Measurements from ENCODE around the gene ARHGAP24. TPM values are rescaled to one million over a fixed set of nuclear protein-coding genes. Genes with fewer than 3 reads are reported as not detected.
A peak's percentile ranks its signal among the peaks of the same experiment; 100 is the strongest.

The ARHGAP24 gene
- polyA plus RNA-seq, 4 donors, result 109 to 126 (median 121) TPM

DNA sequence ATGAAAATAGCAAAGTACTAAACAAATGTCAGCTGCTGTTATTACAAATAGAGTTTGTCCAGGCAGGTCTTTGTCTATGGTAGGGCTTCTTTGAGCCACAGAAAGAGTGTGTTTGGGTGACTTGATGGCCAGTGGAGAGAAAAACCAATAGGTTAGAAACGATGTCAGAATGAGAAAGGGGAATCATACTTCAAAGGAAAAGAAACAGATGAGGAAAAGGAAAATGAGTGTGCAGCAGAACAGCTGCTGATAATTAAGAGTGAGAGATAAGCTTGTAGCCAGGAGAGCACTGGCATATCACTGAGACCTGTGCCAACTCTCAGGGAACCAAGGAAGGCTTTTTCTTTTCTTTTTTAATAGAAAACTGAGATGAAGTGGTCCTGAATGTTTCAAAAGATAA, 257.2 kb downstream of the ARHGAP24 start:
- no peak for DNase-seq (ENCODE audit: low read depth in 4 of 4, low spot score in 3 of 4)

GRCh38 chr4:85733798-85734197, 258.8 kb downstream of the ARHGAP24 start:
- DNase-seq (ENCODE audit: low read depth in 4 of 4, low spot score in 3 of 4), result no peak

GRCh38 chr4:85734424-85734831, 259.5 kb downstream of the ARHGAP24 start:
- no peak for DNase-seq (ENCODE audit: low read depth in 4 of 4, low spot score in 3 of 4)

DNA sequence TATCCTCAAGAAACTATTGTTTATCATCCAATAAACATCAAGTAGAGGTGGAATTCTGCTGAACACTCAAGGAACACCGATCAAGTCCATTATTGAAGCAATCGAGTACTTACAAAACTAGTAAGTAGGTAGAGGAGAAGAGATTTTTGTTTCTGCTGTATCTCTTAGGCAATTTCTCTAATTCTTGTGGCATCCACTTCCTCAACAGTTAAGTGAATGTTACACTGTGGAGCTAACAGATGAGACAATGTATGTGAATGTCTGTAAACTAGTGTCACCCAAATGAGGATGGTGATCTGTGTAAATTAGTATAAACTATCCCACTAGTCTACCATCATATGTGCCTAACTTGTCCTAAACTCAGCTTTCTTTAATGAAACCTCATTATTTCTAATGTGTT, 261.6 kb downstream of the ARHGAP24 start:
- no peak for DNase-seq (ENCODE audit: low read depth in 4 of 4, low spot score in 3 of 4)

GRCh38 chr4:85737254-85737653, 262.3 kb downstream of the ARHGAP24 start:
- no peak for DNase-seq (ENCODE audit: low read depth in 4 of 4, low spot score in 3 of 4)

- DNase-seq (ENCODE audit: low read depth in 4 of 4, low spot score in 3 of 4), result no peak
These were observed 263.8 kb downstream of the ARHGAP24 start for GRCh38 chr4:85738721-85739120.

- no peak for DNase-seq (ENCODE audit: low read depth in 4 of 4, low spot score in 3 of 4)
These were observed 265.5 kb downstream of the ARHGAP24 start for GRCh38 chr4:85740431-85740861.

- DNase-seq (ENCODE audit: low read depth in 4 of 4, low spot score in 3 of 4), result no peak
These were observed 266.4 kb downstream of the ARHGAP24 start for GRCh38 chr4:85741381-85741780.

DNA sequence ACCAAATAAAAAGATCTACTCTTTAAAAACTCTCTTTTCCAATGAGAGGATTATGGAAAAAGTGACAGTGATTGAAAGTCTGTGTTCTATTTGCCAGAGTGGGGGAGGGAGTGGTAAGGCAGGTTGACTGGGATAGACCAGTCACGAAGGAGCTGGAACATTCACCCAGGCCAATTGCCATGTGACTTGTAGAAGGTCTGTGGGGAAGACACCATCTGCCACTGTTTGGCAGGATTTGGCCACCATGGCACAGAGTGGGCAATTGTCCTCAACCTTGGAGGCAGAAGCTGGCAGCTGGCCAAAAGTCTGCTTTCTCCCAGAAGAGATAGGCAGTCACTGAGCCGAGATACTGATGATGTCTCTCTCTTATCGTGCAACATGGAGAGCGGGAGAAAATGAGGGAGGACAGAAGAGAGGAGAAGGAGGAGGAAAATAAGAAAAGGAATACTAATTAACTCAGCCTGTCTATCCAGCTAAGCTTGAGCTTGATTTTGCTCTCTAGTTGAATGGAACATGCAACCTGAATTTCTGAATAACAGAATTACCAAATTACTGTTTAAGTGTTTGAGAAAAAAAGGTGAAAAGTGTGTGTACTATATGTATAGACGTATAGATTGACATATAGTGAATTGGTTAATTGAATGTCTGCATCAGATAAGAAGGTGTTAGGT, 267.1 kb downstream of the ARHGAP24 start:
- no peak for DNase-seq (ENCODE audit: low read depth in 4 of 4, low spot score in 3 of 4)

DNA sequence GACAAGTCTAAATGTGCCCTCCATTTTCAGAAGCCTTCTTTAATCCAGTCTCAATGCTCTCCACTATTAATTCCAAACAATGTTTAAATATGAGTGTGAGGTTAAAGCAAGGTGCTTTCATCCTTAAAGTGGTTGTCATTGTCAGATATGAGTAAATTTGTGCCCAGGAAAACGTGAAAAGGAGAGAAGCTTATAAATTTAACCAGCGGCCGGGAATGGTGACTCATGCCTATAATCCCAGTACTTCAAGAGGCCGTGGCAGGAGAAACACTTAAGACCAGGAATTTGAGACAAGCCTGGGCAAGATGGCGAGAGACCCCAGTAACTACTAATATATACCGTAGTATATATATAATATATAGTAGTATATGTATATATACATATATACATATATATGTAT, 270.0 kb downstream of the ARHGAP24 start:
- DNase-seq (ENCODE audit: low read depth in 4 of 4, low spot score in 3 of 4), result no peak

- no peak for DNase-seq (ENCODE audit: low read depth in 4 of 4, low spot score in 3 of 4)
These were observed 271.0 kb downstream of the ARHGAP24 start for GRCh38 chr4:85745939-85746338.

GRCh38 chr4:85747882-85748491, 273.0 kb downstream of the ARHGAP24 start:
- DNase-seq (ENCODE audit: low read depth in 4 of 4, low spot score in 3 of 4), result peak; percentile 52 to 69 (median 60)

DNA sequence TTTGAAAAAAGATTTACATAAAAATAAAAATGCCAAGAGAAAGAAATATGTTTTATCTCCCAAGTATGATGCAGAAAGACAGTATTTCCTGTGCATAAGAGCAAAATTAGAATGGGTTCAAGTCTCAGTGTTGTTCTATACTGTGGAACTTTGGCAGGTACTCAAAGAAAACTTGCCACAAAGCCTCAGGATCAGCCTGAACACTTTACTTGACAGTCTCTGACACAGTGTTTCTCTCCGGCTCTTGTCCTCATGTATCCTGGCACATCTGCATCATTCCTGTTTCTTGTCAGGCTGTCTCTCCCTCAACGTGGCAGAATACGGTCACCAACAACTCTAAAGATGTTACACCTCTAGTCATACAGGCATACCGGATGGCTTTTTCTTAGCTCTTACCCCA, 273.7 kb downstream of the ARHGAP24 start:
- no peak for DNase-seq (ENCODE audit: low read depth in 4 of 4, low spot score in 3 of 4)

- DNase-seq (ENCODE audit: low read depth in 4 of 4, low spot score in 3 of 4), result no peak
These were observed 276.9 kb downstream of the ARHGAP24 start for GRCh38 chr4:85751866-85752265.

DNA sequence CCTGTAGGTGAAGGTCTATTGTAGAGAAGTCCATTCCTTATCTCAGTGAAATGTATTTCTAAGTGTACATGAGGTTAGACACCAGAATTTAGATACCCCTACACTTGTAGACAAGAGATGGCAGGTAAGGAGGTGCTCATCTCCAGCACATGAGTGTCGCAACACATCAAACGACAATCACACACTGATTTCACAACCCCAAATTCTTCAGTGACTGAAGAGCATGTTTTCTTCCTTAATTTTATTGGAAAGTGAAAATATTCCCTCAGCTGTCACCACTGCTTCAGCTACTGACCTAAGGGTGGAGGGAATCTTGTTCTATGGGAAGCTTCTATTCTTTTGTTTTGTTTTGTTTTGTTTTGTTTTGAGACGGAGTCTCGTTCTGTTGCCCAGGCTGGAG, 280.3 kb downstream of the ARHGAP24 start:
- no peak for DNase-seq (ENCODE audit: low read depth in 4 of 4, low spot score in 3 of 4)

DNA sequence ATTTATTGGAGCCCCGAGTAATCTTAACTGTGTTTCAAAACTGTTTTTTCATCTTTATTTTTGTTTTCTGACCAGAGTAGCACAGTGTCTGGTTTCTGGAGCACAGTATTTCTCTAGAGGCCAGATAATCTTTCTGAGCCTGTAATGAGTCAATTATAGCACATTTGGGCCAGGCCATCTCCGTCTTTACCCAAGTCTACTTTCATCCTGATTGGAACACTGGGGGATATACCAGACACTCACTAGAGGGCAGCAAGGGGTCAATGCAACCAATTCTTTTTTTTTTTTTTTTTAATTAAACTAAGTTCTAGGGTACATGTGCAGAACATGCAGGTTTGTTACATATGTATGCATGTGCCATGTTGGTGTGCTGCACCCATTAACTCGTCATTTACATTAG, 282.0 kb downstream of the ARHGAP24 start:
- no peak for DNase-seq (ENCODE audit: low read depth in 4 of 4, low spot score in 3 of 4)

GRCh38 chr4:85759388-85759787, 284.4 kb downstream of the ARHGAP24 start:
- DNase-seq (ENCODE audit: low read depth in 4 of 4, low spot score in 3 of 4), result no peak

DNA sequence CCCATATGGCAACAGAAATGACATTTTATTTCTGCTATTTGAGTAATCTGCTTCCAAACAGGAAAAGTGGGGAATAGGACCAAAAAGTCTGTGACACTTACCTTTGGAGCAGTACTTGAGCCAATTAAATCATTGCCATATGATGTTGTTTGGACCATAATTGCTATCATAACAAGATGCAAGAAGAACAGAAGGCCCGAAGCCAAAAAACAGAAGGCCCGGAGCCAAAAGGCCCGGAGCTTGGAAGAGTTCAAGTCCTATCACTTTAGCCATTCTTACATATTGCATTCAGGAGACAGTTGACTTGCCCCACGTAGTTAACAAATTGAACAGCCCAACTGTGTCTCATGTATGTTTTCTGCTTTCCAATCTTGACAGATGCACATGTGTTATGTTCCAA, 285.6 kb downstream of the ARHGAP24 start:
- DNase-seq (ENCODE audit: low read depth in 4 of 4, low spot score in 3 of 4), result no peak

DNA sequence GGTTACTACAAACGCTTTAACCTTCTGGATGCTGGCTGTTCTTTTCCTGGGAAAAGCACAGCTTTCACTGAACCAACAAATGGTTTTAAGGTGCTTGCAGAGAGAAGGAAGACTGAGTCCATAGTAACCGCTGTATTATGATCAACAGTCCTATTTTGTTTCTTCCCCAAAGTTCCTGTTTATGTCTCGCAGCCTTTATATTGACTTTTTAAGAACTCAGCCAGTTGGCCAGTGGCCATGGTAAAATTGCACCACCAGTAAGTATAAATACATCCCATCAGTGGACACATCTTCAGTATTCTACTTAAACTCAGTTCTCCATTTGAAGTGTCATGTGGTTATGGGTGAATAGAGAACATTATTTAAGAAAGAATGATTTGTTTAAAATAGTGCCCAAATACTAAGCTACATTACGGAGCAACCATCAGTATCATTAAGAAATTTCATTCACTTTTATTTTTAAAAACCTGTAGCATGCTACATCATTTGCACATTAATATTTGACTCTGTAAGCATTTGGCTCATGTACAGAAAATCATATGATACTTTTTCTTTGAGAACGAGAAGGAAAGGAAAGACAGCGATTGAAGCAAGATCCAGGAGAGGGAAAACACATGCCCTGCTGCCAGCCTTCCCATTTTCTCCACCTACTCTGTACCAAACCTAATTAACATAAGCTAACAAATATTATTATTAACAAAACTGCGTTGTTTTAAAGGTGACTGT, 287.0 kb downstream of the ARHGAP24 start:
- DNase-seq (ENCODE audit: low read depth in 4 of 4, low spot score in 3 of 4), result no peak

DNA sequence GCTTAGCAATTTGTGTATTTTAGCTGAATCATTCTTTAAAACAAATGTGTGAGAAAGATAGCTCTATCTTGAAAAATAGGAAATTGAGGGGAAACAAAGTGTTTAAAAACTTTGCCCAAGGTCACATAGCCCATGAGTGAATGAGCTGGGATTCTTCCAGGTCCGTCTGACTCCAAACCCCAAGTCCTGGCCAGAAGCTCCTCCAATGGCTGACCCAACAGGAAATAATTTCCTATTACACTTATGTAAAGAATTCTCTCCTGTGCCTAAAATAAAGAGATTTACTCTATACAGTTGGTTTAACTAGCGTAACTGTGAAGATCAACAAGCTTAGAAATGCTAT, 287.6 kb downstream of the ARHGAP24 start:
- DNase-seq (ENCODE audit: low read depth in 4 of 4, low spot score in 3 of 4), result no peak

DNA sequence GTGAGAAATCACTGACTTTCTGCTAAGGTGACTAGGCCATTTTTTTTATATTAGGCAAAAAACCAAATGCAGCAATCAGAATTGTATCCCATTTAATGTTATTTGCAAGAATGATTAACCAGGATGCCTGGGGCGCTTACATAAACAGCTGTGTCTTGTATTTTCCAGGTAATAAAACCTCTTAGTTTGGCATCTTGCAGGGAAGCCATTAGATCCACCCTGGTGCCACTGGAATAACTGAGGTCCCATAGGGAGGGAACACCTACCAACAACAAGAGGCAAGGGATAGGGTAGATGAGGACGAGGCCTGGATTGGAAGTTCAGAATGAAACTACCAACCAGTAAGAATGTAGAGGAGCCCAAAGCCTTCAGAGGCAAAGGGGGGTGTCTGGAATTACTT, 288.3 kb downstream of the ARHGAP24 start:
- DNase-seq (ENCODE audit: low read depth in 4 of 4, low spot score in 3 of 4), result peak in 2 of 4 donors; percentile 38 to 54

GRCh38 chr4:85767649-85768048, 292.7 kb downstream of the ARHGAP24 start:
- DNase-seq (ENCODE audit: low read depth in 4 of 4, low spot score in 3 of 4), result no peak

All from right renal pelvis (tissue), 4 donors.